Measurements from ENCODE around the gene MCU.

DNA sequence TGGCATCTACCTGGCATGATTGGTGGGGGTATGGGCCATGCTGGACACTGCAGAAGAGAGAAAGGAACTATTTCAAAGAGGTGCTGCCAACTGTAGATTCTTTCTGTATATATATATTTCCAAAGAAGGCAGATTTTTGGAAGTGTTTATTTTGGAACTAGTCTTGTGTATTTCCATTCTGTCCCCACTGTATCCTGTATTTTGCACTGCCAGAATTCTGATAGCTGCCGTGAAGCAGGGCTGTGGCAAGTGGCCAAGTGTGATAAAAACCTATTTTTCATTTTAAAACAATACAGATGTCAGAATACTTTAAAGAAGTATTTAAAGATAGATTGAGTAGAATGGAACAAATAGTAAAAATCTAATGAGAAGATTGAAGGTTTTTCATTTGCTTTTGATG lies 17.1 kb downstream of the MCU start:
- TF ChIP-seq POLR2A (IDR thresholded peaks at IDR 0.05; ENCODE audit: low read length), result no peak
- no peak for TF ChIP-seq GATA1 (IDR thresholded peaks at IDR 0.05; ENCODE audit: low read depth, low read length)
